Osteoblast (primary cell): ENCODE results near the gene MRPS5. TPM values are rescaled to one million over a fixed set of nuclear protein-coding genes. Genes with fewer than 3 reads are reported as not detected.

Source experiments
- DNase-seq: peaks from one replicate; pipeline ENCODE4 v3.0.0; 2011; ENCODE audit warnings: low spot score, mixed read lengths; ENCODE audit not compliant: insufficient read length; ENCODE audit errors: missing footprints
- H2AFZ ChIP-seq: 2 replicates; pipeline ENCODE4 v1.6.0; 2011; ENCODE audit warnings: mild to moderate bottlenecking, low read length
- H3K27ac ChIP-seq: 2 replicates; pipeline ENCODE4 v1.5.1; 2011; ENCODE audit warnings: mild to moderate bottlenecking, low read depth, low read length, moderate library complexity
- H3K27me3 ChIP-seq: 2 replicates; pipeline ENCODE4 v1.6.0; 2012; ENCODE audit warnings: mild to moderate bottlenecking, control low read depth, inconsistent platforms, low read length, moderate library complexity; ENCODE audit not compliant: insufficient read depth
- H3K36me3 ChIP-seq: 2 replicates; pipeline ENCODE4 v1.5.1; 2011; ENCODE audit warnings: mild to moderate bottlenecking, low read length, control low read depth, moderate library complexity; ENCODE audit not compliant: insufficient read depth
- H3K4me1 ChIP-seq: 2 replicates; pipeline ENCODE4 v1.5.1; 2011; ENCODE audit warnings: mild to moderate bottlenecking, low read length, control low read depth, moderate library complexity; ENCODE audit not compliant: insufficient read depth
- H3K4me2 ChIP-seq: 2 replicates; pipeline ENCODE4 v1.6.0; 2011; ENCODE audit warnings: mild to moderate bottlenecking, low read length; ENCODE audit not compliant: insufficient read depth
- H3K4me3 ChIP-seq: fragments of 200-600 bp; sonication (generic); 3 replicates; pipeline ENCODE4 v1.5.1; 2012; ENCODE audit warnings: mild to moderate bottlenecking, low read length, inconsistent platforms; ENCODE audit not compliant: insufficient read depth
- H3K79me2 ChIP-seq: 2 replicates; pipeline ENCODE4 v1.6.0; 2012; ENCODE audit warnings: mild to moderate bottlenecking, low read length, control low read depth, inconsistent platforms; ENCODE audit not compliant: insufficient read depth
- H3K9me3 ChIP-seq: 2 replicates; pipeline ENCODE4 v1.5.1; 2011; ENCODE audit warnings: low read depth, low read length, control low read depth
- H4K20me1 ChIP-seq: 2 replicates; pipeline ENCODE4 v1.6.0; 2012; ENCODE audit warnings: mild to moderate bottlenecking, low read length, control low read depth; ENCODE audit not compliant: insufficient read depth
- total RNA-seq: library from RNA; depleted of rRNA; stranded (reverse); fragments of >200 nt; gene quantifications from 2 replicates; pipeline ENCODE4 v1.2.3, GENCODE V29; 2012
- TF ChIP-seq, protein P1 (sequence below): IDR thresholded peaks from 2 replicates; pipeline ENCODE4 v1.5.1; 2011; ENCODE audit warnings: mild to moderate bottlenecking, low read depth, low read length, moderate library complexity; ENCODE audit errors: extremely low read depth

MRPS5 gene
- total RNA-seq, 1 donor = 27.1 TPM

DNA sequence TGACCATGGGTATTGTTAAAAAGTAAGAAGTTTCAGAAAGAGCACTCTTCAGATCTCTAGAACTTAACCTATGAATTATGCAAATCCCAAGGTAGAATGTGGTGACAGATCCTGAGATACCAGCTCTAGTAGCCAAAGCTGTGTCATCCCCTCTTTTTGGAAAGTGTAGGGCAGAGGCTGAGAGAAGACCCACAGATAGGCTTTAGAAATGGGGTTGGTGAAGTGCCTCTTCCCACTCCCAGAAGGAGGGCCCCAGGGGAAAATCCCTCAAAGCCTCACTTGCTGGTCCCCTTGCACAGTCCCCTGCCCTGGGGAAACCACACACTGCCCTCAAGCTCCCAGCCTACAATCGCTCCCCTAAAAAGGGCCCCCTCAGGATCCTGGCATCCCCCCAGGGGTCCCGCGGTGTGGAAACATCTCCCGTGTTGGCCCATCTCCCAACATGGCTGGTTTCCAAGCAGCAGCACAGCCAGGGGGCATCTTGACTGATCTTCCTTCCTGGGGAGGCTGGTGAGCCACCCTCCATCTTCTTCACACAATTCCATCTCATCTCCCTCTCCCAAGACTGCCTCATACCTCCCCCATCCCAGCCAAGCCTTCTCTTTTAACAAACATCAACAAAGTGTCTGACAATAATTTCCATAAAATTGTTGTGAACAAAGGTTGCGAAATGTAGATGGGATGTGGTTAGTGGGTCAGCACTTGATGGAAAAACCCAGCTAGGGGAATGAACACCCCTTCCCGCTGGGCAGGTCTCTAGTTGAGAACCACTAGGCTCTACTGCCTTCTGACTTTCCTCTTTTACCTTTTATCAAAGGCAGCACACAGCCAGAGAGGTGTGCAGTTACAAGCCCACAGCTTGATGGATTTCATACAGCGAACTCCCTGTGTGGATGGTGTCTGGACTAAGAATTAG lies 71.0 kb downstream of the MRPS5 start:
- Histone ChIP-seq H3K36me3 (no peaks in the 10 kb centered on the region), H3K4me2 (no peak overlapping the region), H3K27me3 (peaks cover 29% of the 10 kb centered on the region), H3K9me3 (no peaks in the 10 kb centered on the region), H4K20me1 (no peaks in the 10 kb centered on the region), H3K4me3 (no peak overlapping the region), H3K27ac (no peak overlapping the region), H3K4me1 (no peaks in the 10 kb centered on the region), H2AFZ (no peak overlapping the region), H3K79me2 (no peaks in the 10 kb centered on the region)
- no peak for DNase-seq
- TF ChIP-seq, protein P1, sequence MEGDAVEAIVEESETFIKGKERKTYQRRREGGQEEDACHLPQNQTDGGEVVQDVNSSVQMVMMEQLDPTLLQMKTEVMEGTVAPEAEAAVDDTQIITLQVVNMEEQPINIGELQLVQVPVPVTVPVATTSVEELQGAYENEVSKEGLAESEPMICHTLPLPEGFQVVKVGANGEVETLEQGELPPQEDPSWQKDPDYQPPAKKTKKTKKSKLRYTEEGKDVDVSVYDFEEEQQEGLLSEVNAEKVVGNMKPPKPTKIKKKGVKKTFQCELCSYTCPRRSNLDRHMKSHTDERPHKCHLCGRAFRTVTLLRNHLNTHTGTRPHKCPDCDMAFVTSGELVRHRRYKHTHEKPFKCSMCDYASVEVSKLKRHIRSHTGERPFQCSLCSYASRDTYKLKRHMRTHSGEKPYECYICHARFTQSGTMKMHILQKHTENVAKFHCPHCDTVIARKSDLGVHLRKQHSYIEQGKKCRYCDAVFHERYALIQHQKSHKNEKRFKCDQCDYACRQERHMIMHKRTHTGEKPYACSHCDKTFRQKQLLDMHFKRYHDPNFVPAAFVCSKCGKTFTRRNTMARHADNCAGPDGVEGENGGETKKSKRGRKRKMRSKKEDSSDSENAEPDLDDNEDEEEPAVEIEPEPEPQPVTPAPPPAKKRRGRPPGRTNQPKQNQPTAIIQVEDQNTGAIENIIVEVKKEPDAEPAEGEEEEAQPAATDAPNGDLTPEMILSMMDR = no peak

DNA sequence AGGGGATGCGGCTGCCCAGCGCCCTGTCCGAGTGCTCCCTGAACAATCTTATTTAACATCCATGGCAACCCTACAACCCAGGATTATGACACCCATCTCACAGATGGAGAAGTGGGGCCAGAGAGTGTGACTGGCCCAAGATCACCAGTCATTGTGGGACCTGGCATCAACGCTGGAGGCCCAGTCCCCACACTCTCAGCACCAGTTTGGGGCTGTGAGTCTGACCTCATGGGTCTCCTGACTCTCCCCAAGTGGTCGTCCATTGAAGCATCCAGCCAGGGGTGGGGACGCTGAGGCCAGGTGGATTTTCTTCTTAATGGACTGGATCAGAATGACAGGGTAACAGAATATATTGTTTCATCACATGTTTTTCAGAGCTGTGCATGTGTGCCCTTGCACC lies 71.6 kb downstream of the MRPS5 start:
- Histone ChIP-seq H3K36me3 (no peaks in the 10 kb centered on the region), H3K4me1 (no peaks in the 10 kb centered on the region), H4K20me1 (no peaks in the 10 kb centered on the region), H3K27ac (no peak overlapping the region), H3K4me3 (no peak overlapping the region), H3K4me2 (no peak overlapping the region), H2AFZ (no peak overlapping the region), H3K27me3 (peaks cover 26% of the 10 kb centered on the region), H3K79me2 (no peaks in the 10 kb centered on the region), H3K9me3 (no peaks in the 10 kb centered on the region)
- TF ChIP-seq, protein P1 = no peak
- DNase-seq = no peak

DNA sequence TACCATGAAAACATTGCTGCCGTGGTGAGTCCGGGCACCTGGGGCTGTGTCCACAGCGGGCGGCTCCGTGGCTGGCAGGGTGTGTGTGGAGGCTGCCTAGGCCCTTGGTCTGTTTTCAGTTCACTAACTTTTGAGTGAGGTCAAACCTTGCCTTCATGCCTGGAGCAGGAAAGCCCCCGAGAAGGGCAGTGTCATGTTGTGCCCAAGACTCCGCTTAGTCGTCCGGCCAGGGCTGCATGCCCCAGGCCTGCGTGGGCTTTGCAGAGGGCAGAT lies 72.0 kb downstream of the MRPS5 start:
- H4K20me1 ChIP-seq = no peaks in the 10 kb centered on the region
- DNase-seq = no peak
- TF ChIP-seq, protein P1 = no peak
- H3K36me3 ChIP-seq = no peaks in the 10 kb centered on the region
- H3K4me2 ChIP-seq = no peak overlapping the region
- H3K27me3 ChIP-seq = peaks cover 28% of the 10 kb centered on the region
- no peak overlapping the region for H2AFZ ChIP-seq
- no peak overlapping the region for H3K4me3 ChIP-seq
- H3K79me2 ChIP-seq = no peaks in the 10 kb centered on the region
- no peak overlapping the region for H3K27ac ChIP-seq
- no peaks in the 10 kb centered on the region for H3K4me1 ChIP-seq
- no peaks in the 10 kb centered on the region for H3K9me3 ChIP-seq

DNA sequence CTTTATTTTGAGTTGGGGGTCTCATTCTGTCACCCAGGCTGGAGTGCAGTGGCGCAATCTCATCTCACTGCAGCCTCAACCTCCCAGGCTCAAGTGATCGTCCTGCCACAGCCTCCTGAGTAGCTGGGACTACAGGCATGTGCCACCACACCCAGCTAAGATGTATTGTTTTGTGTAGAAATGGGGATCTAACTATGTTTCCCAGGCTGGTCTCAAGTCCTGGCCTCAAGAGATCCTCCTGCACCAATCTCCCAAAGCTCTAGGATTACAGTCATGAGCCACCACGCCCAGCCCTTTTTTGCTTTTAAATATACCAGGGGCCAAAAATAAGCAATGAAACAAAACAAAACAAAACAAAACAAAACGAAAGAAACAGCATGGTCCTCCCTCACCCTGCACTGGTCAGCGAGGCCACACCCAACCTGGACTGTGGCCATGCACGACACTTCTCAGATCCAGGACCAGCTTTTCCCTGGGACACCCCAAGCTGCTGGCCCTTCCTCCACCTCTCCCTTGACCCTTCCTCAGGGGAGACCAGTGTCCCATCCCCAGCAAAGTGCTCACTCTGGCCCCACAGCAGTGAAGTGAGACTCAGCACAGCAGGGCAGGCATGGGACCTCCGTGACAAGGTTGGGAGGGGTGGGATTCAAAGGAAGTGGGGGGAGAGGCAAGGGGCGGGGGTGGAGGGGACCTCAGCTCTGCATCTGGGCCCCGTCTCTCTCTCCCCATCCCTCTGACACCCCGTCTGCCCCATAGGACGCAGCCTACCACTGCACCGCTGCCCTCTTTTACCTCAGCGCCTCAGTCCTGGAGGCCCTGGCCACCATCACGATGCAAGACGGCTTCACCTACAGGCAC lies 72.6 kb downstream of the MRPS5 start:
- no peak for DNase-seq
- Histone ChIP-seq H3K27me3 (peaks cover 23% of the 10 kb centered on the region), H3K79me2 (no peaks in the 10 kb centered on the region), H2AFZ (no peak overlapping the region), H3K27ac (no peak overlapping the region), H4K20me1 (no peaks in the 10 kb centered on the region), H3K9me3 (no peaks in the 10 kb centered on the region), H3K36me3 (no peaks in the 10 kb centered on the region), H3K4me1 (no peaks in the 10 kb centered on the region), H3K4me3 (no peak overlapping the region), H3K4me2 (no peak overlapping the region)
- TF ChIP-seq, protein P1 = no peak
